Measurements from ENCODE around the gene MYLK.

MYLK gene

DNA sequence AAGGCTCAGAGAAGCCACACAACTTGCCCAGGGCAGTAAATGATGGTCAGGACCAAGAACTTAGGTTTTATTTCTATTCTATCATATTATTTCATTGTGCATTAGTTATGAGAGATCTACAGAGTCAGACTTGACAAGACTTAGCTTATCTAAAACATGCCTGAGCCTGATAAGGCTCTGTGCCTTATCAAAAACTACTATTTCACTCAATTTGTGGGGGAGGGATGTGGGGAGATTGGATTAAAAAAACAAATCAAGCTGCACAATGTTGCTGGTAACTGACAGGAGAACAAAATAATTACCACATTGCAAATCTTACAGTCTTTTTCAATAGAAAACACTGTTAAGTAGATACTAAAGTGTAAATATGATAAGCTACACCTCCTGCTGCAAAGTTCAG lies 315.3 kb downstream of the MYLK start:
- no peak overlapping the region for H3K4me3 ChIP-seq (ENCODE audit: low read depth, low read length)
- no peak for DNase-seq (ENCODE audit: low read depth)
- TF ChIP-seq, protein P1, sequence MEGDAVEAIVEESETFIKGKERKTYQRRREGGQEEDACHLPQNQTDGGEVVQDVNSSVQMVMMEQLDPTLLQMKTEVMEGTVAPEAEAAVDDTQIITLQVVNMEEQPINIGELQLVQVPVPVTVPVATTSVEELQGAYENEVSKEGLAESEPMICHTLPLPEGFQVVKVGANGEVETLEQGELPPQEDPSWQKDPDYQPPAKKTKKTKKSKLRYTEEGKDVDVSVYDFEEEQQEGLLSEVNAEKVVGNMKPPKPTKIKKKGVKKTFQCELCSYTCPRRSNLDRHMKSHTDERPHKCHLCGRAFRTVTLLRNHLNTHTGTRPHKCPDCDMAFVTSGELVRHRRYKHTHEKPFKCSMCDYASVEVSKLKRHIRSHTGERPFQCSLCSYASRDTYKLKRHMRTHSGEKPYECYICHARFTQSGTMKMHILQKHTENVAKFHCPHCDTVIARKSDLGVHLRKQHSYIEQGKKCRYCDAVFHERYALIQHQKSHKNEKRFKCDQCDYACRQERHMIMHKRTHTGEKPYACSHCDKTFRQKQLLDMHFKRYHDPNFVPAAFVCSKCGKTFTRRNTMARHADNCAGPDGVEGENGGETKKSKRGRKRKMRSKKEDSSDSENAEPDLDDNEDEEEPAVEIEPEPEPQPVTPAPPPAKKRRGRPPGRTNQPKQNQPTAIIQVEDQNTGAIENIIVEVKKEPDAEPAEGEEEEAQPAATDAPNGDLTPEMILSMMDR (IDR thresholded peaks at IDR 0.05; ENCODE audit: control insufficient read depth, extremely low read depth, insufficient read depth) = no peak

DNA sequence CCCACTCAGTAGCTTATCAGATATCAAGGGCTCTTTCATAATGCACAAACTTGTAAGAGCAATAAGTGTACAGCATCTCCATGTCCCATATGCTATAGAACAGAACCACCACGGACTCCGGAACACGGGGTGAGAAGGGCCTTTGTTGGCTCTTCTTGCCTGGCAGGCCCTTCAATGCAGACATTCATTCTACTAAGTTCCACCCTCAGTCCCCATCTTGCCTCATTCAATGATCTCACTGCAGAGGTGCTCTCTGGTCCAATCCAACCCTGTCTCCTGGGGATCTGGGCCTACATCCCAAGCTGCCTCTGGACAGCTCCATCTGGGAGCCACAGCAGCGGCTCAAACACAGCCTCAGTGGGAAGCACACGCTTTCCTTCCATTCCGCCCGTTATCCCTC lies 316.1 kb downstream of the MYLK start:
- H3K4me3 ChIP-seq (ENCODE audit: low read depth, low read length) = no peak overlapping the region
- TF ChIP-seq, protein P1 (IDR thresholded peaks at IDR 0.05; ENCODE audit: control insufficient read depth, extremely low read depth, insufficient read depth) = no peak
- DNase-seq (ENCODE audit: low read depth) = no peak

- no peak overlapping the region for H3K4me3 ChIP-seq (ENCODE audit: low read depth, low read length)
- no peak for DNase-seq (ENCODE audit: low read depth)
- TF ChIP-seq, protein P1 (IDR thresholded peaks at IDR 0.05; ENCODE audit: control insufficient read depth, extremely low read depth, insufficient read depth) = no peak
Observed at GRCh38 chr3:123564056-123564455, 320.1 kb downstream of the MYLK start.

- TF ChIP-seq, protein P1 (IDR thresholded peaks at IDR 0.05; ENCODE audit: control insufficient read depth, extremely low read depth, insufficient read depth) = no peak
- H3K4me3 ChIP-seq (ENCODE audit: low read depth, low read length) = no peak overlapping the region
- DNase-seq (ENCODE audit: low read depth) = no peak
Observed at GRCh38 chr3:123562547-123562946, 321.6 kb downstream of the MYLK start.

DNA sequence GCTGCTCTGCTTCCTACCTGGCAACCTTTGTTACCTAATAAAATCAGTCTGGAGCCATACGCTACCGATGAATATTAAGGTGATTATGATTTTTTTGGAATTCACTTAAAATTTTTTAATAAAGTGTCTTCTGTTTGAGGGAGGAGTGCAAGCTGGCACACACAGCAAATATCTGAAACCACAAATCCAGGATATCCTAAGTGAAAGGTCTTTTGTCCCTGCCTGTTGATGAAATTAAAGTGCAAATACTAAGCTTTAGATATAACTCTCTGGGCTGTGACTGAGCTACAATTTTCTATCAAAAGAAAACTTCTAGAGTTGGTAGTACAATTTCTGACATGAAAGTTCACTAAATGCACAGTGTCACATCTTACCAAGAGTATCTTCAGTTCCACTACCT lies 322.9 kb downstream of the MYLK start:
- DNase-seq (ENCODE audit: low read depth) = no peak
- no peak overlapping the region for H3K4me3 ChIP-seq (ENCODE audit: low read depth, low read length)
- TF ChIP-seq, protein P1 (IDR thresholded peaks at IDR 0.05; ENCODE audit: control insufficient read depth, extremely low read depth, insufficient read depth) = no peak
